Adipose tissue (tissue), 3 donors: ENCODE results near the gene ESPN. TPM values are rescaled to one million over a fixed set of nuclear protein-coding genes. Genes with fewer than 3 reads are reported as not detected.

ENCODE experiments used
- H3K27ac ChIP-seq: one replicate; pipeline ENCODE4 v1.5.1; 2013; ENCODE audit warnings: low read depth, low read length
- WGBS, 3 donors: extraction: QIAGEN DNeasy Blood & Tissue Kit; methylation state at CpG; one replicate each; pipeline ENCODE4 v1.1.7; 2013; 5-methylcytosine and 5-hydroxymethylcytosine counted together
- polyA plus RNA-seq, 3 donors: library from polyadenylated mRNA; stranded (reverse); fragments of 200-250 nt; gene quantifications; one replicate each; pipeline ENCODE4 v1.2.3, GENCODE V29; 2013
- donor health status: healthy with polysubstance abuse.
- donor health status: Bipolar disorder and iron deficiency.
- donor health status: healthy.

The ESPN gene
- polyA plus RNA-seq, 3 donors: 0.20 to 1.2 (median 0.28) TPM

DNA sequence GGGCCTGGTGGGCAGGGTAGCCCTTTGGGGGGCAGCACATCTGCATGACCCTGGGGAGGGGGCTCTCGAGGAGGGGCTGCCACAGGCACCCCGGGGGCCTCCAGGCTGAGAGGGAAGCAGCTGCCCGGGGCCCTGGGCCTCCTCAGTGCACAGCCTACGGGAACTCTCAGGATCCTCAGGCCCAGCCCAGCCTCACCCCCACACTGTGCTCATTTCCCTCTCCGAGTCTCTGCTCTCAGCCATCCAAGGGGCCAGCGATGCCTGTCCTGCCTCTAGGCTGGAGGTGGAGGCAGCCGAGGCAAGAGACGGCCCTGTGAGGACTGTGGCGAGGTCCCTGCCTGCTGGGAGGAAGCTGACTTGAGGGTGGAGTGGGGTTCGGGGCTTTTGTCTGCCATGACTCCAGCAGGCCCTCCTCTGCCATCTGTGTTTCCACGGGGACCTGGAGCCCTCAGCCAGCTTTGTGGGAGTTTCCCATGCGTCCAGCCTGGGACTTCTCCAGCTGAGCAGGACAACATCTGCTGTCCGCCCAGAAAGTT lies 74.1 kb downstream of the ESPN start:
- no peak overlapping the region for H3K27ac ChIP-seq
- 53 to 68% (median 64%) methylated on average over 12 to 13 of the region's 13 CpGs for WGBS, 3 donors

DNA sequence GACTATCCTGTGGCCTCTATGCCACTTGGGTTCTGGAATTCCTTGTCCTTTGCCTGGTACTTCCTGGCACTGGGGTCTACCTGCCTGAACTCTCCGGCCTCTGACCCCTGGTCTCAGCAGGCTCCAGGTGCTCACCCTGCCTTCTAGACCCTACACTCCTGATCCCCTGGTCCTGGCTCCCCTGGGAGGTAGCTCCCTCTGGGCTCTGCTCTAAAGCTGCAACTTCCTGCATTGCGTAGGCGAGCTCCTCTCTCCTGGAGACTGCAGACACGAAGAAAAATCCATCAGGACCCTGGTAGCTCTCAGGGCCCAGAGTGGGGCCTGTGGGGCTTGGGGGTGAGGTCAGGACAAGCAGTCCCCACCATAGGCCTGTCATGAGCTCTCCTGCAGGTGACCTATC lies 74.7 kb downstream of the ESPN start:
- H3K27ac ChIP-seq: no peak overlapping the region
- 64 to 86% (median 73%) methylated on average over 4 of the region's 4 CpGs for WGBS, 3 donors

- no peak overlapping the region for H3K27ac ChIP-seq
- 73 to 79% (median 76%) methylated on average over 27 of the region's 27 CpGs for WGBS, 3 donors
These were observed 76.1 kb downstream of the ESPN start for GRCh38 chr1:6500544-6501278.

GRCh38 chr1:6501279-6501813 lies 76.8 kb downstream of the ESPN start:
- WGBS, 3 donors: 75 to 81% (median 78%) methylated on average over 10 of the region's 10 CpGs

GRCh38 chr1:6502000-6502891 lies 77.7 kb downstream of the ESPN start:
- peak overlapping the region; percentile 3 for H3K27ac ChIP-seq
- WGBS, 3 donors: 57 to 63% (median 58%) methylated on average over 31 of the region's 31 CpGs

More at GRCh38 chr1:6501279-6501813, 76.8 kb downstream of the ESPN start:
- no peak overlapping the region for H3K27ac ChIP-seq

GRCh38 chr1:6503884-6504602 lies 79.5 kb downstream of the ESPN start:
- WGBS, 3 donors: 81 to 85% (median 84%) methylated on average over 20 of the region's 20 CpGs
- no peak overlapping the region for H3K27ac ChIP-seq

GRCh38 chr1:6504887-6505286 lies 80.3 kb downstream of the ESPN start:
- no peak overlapping the region for H3K27ac ChIP-seq
- WGBS, 3 donors: 92 to 94% (median 93%) methylated on average over 15 of the region's 15 CpGs

DNA sequence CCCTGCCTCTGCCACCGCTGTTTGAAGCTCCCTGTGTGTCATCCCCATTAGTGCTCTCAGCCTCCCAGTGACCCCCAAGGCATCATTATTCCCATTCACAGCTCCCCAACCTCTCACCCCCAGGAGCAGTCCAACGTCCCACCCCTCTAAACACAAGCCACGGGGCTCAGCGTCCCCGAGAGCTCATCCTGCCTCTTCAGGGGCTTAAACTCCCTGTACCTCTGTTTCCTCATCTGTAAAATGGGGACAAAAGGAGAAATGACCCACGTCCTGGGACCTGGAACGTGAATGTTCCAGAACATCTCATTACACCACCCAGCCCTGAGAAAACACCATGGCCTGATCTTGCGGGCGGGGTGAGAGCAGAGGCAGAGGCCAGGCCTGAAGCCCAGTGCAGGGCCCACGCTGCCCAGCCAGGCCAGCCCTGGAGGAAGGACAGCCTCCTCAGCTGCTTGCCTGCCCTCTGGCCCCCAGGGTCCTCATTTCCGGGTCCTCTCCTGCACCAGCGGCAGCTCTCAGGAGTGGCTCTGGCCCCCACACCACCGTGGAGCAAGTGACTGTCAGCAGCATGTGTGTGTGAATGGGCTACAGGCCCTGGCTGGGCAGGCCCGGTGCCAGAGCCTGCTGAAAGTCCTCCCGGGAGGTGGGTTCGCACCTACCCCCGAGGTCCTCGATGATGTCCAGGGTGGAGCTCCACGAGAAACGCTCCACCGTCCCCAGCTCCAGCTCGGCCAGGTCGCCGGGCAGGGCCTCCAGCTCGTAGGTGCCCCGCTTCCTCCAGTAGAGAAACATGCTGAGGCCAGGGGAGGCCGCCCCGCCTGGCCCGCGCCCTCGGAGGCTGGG lies 81.0 kb downstream of the ESPN start:
- WGBS, 3 donors: 81 to 87% (median 86%) methylated on average over 31 of the region's 31 CpGs
- H3K27ac ChIP-seq: no peak overlapping the region

DNA sequence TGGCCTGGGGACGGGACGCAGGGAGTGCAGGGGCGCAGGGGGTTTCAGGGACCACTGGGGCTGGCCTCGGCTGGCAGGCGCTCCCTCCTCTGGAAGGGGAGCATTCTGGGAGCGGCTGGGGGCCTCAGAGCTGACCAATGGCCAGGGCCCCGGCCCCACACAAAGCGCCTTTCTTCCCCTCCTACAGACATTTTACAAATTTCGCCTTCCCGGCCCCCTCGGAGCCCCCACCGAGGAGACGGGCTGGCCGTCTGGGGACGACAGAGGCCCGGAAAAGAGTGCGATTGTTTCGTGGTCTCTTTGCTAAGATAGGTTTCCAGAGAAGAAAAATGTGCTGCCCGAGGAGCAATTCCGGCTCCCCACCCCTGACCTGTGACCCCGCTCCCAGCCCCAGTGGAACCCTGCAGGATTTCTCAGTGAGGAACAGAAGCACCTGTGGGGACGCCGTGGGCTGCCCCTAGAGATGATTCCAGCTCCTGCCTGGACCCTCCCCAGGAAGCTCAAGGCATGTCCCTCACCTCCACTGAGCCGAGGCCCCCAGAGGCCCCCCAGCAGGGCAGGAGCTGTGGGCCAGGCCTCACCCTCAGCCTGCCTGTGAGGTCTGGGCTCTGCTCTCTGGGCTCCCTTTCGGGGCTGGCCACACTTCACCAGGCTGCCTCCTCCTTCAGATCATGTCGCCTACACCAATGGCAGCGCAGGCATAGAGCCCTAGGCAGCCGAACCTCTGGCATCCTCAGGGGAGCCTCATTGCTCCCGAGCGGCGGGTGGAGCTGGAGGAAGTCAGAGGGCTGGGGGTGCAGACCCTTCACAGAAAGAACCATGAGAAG lies 81.8 kb downstream of the ESPN start:
- WGBS, 3 donors: 74 to 79% (median 76%) methylated on average over 30 to 31 of the region's 31 CpGs
- H3K27ac ChIP-seq: no peak overlapping the region

DNA sequence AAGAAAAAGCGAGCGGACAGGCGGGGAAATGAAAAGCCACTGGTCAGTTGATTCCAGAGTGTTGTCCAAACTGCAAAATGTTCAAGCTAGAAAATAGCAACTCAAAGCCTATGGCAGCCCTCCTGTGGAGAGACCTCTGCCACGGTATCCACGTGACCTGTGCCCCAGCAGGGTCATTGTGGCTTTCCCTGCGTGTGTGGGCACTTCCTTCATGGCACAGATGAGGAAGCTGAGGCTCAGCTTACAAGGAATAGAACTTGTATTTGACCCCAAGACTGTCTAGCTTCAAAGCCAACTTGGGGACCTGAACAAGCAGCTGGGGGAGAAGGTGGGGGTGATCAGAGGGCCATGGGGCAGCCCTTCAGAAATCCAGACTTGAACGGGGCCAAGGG lies 82.5 kb downstream of the ESPN start:
- WGBS, 3 donors: 69 to 76% (median 71%) methylated on average over 7 of the region's 7 CpGs
- no peak overlapping the region for H3K27ac ChIP-seq

DNA sequence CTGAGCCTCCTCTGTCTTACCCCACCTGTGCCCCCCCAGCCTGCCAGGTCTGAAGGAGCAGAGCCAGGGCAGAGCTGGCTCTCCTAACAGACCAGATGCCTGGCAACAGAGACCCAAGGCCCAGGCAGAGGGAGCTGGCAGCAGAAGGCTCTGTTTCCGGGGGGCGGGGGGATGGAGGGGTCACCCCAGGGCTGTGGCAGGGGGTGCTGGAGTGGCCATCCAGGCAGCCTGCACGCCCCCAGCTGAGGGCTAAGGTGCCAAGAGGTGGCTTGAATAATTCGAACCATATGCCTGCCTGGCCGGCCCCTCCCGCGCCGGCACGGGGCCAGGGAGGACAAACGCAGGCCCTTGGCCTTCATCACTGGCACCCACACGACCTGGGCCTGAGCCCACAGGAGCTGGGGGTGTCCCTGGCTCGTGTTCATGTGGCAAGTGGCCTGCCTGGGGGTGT lies 82.9 kb downstream of the ESPN start:
- 73 to 80% (median 77%) methylated on average over 11 to 12 of the region's 12 CpGs for WGBS, 3 donors
- no peak overlapping the region for H3K27ac ChIP-seq

- WGBS, 3 donors: 75 to 82% (median 81%) methylated on average over 18 of the region's 18 CpGs
- no peak overlapping the region for H3K27ac ChIP-seq
These were observed 83.7 kb downstream of the ESPN start for GRCh38 chr1:6508154-6508815.

GRCh38 chr1:6508816-6509189 lies 84.2 kb downstream of the ESPN start:
- no peak overlapping the region for H3K27ac ChIP-seq
- 79 to 92% (median 85%) methylated on average over 11 of the region's 11 CpGs for WGBS, 3 donors

- no peak overlapping the region for H3K27ac ChIP-seq
- WGBS, 3 donors: 43 to 58% (median 58%) methylated on average over 20 of the region's 20 CpGs
These were observed 84.8 kb downstream of the ESPN start for GRCh38 chr1:6509220-6509918.

DNA sequence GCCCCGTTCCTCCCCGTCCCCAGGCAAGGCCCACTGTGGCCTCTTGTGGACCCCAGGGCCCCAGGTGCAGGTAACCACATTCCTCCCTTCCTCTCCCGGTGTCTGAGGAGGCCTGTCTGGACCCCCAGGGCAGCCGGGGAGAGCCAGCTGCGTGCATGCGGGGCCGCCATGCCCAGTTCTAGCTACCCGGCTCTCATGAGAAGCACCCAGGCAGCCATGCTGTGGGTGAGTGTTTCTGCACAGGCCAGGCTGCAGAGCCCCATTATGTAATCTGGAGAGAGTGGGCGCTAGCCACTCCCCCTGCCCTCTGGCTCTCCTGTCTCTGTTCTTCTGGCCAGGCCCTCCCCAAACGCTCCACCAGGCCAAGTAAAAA lies 85.3 kb downstream of the ESPN start:
- WGBS, 3 donors: 64 to 79% (median 78%) methylated on average over 9 to 10 of the region's 10 CpGs
- no peak overlapping the region for H3K27ac ChIP-seq

DNA sequence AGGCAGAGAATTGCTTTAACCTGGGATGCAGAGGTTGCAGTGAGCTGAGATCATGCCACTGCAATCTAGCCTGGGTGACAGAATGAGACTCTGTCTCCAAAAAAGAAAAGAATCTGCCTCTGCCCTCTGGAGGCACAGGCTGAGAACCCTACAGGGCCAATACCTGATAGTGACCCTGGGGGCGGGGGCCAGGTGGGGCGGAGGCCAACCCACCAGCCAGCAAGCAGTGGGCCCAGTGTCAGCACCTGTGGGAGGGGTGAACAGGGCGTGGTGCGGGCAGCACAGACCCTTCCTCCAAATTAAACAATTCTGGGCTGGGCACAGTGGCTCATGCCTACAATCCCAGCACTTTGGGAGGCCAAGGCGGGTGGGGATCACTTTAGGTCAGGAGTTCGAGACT lies 85.9 kb downstream of the ESPN start:
- no peak overlapping the region for H3K27ac ChIP-seq
- WGBS, 3 donors: 77 to 93% (median 78%) methylated on average over 5 to 6 of the region's 6 CpGs
